DLD1 (cell line): Measurements from ENCODE around the gene NLRP3.

Experiments
- in situ Hi-C: cut with HindIII; loops from 2 replicates; pipeline ENCODE4 v1.10.0; 2017; ENCODE audit warnings: low sequenced_read_pairs

Gene NLRP3

GRCh38 chr1:247390116-247390791 lies 25.7 kb upstream of the NLRP3 start:
- in situ Hi-C loops, result loop anchor here (10.0 kb wide), 1 partner anchor 75 kb away; no protein-coding TSS in a partner anchor

- in situ Hi-C loops, result loop anchor here (10.0 kb wide), 1 partner anchor 74 kb away; no protein-coding TSS in a partner anchor
These were observed 25.0 kb upstream of the NLRP3 start for GRCh38 chr1:247390996-247391395.

DNA sequence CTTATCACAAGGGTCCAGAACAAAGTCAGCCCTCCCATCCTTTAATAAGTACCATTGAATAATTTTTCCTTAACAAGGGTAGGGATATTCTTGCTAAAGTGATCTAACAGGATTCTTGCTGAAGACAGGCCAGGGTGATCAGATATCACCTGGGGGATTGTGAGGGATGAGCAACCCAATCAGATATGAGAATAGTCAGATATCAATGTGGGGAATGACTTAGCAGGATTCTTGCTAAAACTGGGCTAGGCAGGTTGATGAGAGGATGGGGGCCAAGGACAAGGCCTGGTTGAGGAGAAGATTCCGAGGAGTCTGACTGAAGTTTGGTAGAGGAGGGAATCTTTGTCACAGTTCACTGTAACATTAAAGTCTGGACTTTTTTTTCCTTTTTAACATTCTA lies 23.9 kb upstream of the NLRP3 start:
- in situ Hi-C loops, result loop anchor here (10.0 kb wide), 1 partner anchor 73 kb away; no protein-coding TSS in a partner anchor

GRCh38 chr1:247395075-247395474 lies 20.9 kb upstream of the NLRP3 start:
- in situ Hi-C loops, result loop anchor here (10.0 kb wide), 1 partner anchor 70 kb away; no protein-coding TSS in a partner anchor

DNA sequence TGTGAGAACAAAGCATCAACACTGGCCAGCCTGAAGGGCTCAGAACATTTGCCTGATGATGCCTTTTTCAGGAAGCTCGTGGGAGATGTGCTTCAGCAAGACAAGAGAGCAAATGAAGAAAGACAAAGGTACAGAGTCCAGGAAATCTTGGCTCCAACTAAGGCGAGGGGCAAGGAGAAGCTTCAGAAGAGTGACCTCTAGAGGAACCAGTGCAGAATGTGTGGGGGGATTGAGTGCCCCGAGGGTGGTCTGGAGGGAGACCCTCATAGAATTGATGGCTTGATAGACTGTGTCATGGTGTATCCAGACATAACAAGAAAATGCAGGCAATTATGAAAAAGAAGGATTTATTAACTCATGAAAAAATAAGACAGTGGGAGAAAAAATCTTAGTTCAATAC lies 15.3 kb upstream of the NLRP3 start:
- in situ Hi-C loops, result no loop called here

- in situ Hi-C loops, result no loop called here
These were observed 14.5 kb upstream of the NLRP3 start for GRCh38 chr1:247401310-247402119.

DNA sequence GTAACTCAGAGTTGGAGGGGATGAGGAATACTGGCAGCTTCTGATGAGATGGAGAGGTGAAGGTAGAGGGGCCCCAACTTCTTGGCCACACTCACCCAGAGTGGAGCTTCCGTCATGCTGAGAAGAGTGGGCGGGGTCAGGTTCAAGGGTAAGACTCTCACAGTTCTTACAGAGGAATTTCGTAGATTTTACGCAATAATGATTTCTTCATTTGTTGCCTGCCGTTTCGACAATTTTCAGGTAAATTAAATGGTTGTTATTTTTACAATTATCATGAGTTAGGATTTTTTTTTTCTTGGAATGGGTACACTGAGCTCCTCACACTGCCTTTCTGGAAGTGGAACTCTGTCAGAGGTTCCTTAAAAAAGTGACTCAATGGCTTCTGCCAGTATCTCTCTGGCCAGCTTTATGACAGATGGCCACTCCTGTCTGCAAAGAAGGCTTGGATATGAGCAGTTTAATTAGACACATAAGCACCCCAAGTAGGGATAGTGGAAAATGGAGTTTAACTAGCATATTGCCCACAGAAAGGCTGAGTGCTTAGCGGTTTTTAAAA lies 13.8 kb upstream of the NLRP3 start:
- in situ Hi-C loops, result no loop called here

GRCh38 chr1:247406014-247406656 lies 9.8 kb upstream of the NLRP3 start:
- in situ Hi-C loops, result no loop called here

DNA sequence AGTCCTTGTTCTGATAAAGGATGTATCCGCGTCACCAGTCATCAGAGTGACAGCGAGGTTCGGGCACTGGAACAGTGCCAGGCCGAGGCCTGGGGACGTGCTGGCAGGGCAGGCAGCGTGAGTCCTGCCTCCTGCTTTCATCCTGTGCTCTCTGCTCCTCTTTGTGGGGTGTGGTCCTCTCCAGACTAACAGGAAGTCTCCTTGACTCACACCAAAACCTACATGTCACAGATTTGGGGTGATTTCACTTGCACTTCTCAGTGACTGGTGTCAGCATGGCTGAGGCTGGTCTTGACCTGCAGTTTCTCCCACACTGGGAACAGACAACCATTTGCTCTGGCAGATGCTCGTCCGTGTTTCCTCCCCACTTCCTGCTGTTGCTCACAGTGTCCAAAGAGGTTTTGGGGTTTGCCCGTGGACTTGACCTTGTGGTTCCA lies 8.8 kb upstream of the NLRP3 start:
- in situ Hi-C loops, result no loop called here

DNA sequence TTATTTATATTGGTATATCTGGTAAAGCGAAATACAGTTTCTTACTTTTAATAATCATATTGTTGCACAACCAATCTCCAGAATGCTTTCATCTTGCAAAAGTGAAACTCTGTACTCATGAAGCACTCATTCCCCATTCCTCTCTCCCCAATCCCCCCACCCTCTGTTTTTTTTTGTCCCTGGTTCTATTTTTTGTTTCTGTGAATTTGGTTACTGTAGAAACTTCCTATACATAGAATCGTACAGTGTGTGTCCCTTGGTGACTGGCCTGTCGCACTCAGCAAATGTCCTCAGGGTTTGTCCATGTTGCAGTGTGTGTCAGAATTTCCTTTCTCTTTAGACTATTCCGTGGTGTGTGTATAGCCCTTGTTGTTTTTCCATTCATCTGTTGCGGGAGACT lies 7.9 kb upstream of the NLRP3 start:
- in situ Hi-C loops, result no loop called here

GRCh38 chr1:247409869-247410544 lies 6.0 kb upstream of the NLRP3 start:
- in situ Hi-C loops, result no loop called here

DNA sequence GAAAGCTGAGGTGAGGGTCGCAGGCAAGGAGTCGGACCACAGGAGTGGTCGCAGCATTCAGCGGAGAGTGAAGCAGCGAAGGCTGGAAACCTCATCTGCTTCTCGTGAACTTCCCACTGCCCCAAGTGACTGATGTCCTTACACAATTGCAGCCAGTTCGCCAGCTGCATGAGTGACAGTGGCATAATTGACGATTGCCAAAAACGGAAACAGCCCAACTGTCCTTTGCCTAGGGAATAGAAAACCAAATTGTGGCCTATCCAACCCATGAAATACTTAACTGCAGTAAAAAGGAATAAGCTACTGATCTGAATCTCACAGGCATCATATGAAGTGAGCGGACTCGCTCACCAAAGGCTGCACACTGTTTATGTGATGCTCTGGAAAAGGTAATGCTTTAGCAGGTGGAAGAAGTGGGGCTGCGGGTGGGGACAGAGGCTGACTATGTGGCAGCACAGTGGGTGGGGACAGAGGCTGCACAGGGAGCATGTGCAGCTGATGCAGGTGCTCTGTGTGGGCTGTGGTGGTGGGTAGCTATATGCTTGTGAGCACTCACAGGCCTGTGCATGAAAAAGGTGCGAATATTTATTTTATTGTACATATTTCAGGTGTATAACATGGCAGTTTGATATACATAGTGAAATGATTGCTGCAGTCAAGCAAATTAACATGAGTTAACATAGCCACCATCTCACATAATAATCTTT lies 4.2 kb upstream of the NLRP3 start:
- in situ Hi-C loops, result no loop called here

DNA sequence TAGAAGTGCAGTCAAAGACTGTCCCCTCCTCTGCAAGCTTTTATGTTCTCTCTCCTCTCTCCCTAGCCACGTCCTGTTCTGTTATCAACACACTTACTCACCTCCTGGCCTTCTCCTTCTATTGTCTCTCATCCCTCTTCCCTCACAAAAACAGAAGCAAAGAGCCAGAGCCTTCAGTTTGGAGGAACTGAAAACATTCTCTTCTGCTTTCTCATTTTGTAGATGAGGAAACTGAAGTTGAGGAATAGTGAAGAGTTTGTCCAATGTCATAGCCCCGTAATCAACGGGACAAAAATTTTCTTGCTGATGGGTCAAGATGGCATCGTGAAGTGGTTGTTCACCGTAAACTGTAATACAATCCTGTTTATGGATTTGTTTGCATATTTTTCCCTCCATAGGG lies 1.9 kb downstream of the NLRP3 start:
- in situ Hi-C loops, result no loop called here

DNA sequence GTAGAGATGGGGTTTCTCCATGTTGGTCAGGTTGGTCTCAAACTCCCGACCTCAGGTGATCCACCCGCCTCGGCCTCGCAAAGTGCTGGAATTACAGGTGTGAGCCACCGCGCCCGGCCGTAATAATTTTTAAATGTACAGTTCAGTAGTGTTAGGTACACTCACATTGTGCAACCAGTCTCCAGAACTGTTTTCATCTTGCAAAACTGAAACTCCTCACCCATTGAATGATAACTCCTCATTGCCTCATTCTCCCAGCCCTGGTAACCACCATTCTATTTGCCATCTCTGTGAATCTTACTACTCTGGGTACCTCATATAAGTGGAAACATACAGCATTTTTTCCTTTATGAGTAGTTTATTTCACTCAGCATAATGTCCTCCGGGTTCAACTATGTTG lies 3.4 kb downstream of the NLRP3 start:
- in situ Hi-C loops, result no loop called here

GRCh38 chr1:247421074-247421473 lies 5.1 kb downstream of the NLRP3 start:
- in situ Hi-C loops, result no loop called here

DNA sequence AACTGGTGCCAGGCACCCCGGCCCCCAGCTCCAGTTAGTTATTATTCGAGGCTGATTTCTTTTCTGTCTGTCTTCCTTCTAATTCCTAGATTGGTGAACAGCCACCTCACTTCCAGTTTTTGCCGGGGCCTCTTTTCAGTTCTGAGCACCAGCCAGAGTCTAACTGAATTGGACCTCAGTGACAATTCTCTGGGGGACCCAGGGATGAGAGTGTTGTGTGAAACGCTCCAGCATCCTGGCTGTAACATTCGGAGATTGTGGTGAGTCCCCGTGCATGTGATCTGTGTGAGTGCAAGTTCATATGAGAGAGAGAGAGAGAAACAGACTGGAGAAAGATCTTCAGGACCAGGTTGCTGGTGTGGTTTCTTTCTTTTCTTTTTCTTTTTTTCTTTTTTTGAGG lies 13.5 kb downstream of the NLRP3 start:
- in situ Hi-C loops, result no loop called here

- in situ Hi-C loops, result no loop called here
These were observed 14.5 kb downstream of the NLRP3 start for GRCh38 chr1:247430434-247430833.

- in situ Hi-C loops, result no loop called here
These were observed 15.7 kb downstream of the NLRP3 start for GRCh38 chr1:247431643-247432042.

DNA sequence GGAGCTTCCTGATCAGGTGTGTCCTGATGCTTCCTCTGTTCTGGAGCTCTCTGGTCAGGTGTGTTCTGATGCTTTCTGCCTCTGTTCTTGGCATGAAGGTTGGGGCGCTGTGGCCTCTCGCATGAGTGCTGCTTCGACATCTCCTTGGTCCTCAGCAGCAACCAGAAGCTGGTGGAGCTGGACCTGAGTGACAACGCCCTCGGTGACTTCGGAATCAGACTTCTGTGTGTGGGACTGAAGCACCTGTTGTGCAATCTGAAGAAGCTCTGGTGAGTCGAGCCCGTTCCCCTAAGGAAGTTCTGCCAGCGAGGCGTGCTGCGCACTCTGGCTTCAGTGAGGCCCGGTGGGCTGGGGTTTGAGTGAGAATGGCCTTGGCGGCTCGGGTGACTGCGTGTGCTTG lies 18.0 kb downstream of the NLRP3 start:
- in situ Hi-C loops, result no loop called here
